Brain microvascular endothelial cell (primary cell): Measurements from ENCODE around the gene SAFB.

Source experiments
- DNase-seq: peaks from one replicate; pipeline ENCODE4 v3.0.0-alpha.2; 2020
- H3K27ac ChIP-seq: fragments of 250-450 bp; sonication (Bioruptor Pico); 2 replicates; pipeline ENCODE4 v1.5.1; 2020; ENCODE audit warnings: mild to moderate bottlenecking, moderate library complexity
- H3K27me3 ChIP-seq: fragments of 250-450 bp; sonication (Bioruptor Pico); replicated peaks from 2 replicates; pipeline ENCODE4 v1.5.1; 2020; ENCODE audit warnings: mild to moderate bottlenecking
- H3K36me3 ChIP-seq: fragments of 250-450 bp; sonication (Bioruptor Pico); replicated peaks from 2 replicates; pipeline ENCODE4 v1.5.1; 2020; ENCODE audit warnings: mild to moderate bottlenecking
- H3K4me3 ChIP-seq: 2 replicates; pipeline ENCODE4 v1.5.1; 2011; ENCODE audit warnings: low read depth, mild to moderate bottlenecking, control low read depth, low read length, moderate library complexity
- in situ Hi-C: cut with HindIII; loops from 2 replicates; pipeline ENCODE4 v1.10.0; 2017; ENCODE audit warnings: low sequenced_read_pairs, low pct_ligation_motif_present
- TF ChIP-seq, protein P1 (sequence below): IDR thresholded peaks from 2 replicates; pipeline ENCODE4 v1.5.1; 2011; ENCODE audit warnings: low read depth, mild to moderate bottlenecking, moderate library complexity, low read length, control low read depth, inconsistent platforms; ENCODE audit errors: missing control alignments

SAFB gene

DNA sequence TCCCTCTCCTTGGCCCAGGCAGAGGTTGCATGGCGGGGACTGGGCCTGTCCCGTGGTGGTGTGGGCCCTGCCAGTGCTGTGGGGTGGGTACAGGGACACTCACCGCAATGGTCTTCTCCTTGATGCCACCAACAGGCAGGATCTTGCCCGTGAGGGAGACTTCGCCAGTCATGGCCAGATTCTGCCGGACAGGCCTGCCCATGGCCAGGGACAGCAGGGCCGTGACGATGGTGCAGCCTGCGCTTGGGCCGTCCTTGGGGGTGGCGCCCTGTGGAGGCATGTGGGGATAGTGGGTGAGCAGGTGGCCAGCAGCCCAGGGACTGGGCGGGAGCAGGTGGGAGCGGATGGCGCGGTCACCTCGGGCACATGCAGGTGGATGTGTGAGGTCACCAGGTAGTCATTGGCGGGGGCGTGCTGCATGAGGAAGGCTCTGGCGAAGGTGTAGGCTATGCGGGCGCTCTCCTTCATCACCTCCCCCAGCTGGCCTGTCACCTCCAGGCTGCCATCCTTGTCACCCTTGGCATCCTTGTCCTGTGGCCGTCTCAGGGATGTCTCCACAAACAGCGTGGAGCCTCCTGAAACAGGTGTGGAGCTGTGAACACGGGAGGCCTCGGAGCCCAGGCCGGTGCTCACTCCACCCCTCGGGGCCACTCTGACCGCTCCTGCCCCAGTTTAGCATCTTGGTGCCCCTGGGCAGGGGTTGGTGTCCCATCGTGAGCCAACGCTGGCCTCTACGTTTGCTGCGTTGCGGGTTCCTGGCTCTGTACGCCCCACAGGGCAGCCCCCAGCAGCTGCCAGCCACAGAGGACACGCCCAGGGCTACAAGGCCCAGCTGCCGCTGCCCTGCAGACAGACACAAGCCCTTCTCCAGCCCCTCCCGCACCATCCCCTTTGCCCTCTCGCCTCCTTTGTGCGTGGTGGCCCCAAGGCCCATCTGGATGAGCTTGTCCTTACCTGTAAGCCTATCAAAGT, 70.6 kb downstream of the SAFB start:
- no peak overlapping the region for H3K27ac ChIP-seq
- no peak for DNase-seq
- TF ChIP-seq, protein P1, sequence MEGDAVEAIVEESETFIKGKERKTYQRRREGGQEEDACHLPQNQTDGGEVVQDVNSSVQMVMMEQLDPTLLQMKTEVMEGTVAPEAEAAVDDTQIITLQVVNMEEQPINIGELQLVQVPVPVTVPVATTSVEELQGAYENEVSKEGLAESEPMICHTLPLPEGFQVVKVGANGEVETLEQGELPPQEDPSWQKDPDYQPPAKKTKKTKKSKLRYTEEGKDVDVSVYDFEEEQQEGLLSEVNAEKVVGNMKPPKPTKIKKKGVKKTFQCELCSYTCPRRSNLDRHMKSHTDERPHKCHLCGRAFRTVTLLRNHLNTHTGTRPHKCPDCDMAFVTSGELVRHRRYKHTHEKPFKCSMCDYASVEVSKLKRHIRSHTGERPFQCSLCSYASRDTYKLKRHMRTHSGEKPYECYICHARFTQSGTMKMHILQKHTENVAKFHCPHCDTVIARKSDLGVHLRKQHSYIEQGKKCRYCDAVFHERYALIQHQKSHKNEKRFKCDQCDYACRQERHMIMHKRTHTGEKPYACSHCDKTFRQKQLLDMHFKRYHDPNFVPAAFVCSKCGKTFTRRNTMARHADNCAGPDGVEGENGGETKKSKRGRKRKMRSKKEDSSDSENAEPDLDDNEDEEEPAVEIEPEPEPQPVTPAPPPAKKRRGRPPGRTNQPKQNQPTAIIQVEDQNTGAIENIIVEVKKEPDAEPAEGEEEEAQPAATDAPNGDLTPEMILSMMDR: no peak
- no peaks in the 10 kb centered on the region for H3K27me3 ChIP-seq
- H3K36me3 ChIP-seq: peaks cover 67% of the 10 kb centered on the region
- H3K4me3 ChIP-seq: no peak overlapping the region
- in situ Hi-C loops: no loop called here

DNA sequence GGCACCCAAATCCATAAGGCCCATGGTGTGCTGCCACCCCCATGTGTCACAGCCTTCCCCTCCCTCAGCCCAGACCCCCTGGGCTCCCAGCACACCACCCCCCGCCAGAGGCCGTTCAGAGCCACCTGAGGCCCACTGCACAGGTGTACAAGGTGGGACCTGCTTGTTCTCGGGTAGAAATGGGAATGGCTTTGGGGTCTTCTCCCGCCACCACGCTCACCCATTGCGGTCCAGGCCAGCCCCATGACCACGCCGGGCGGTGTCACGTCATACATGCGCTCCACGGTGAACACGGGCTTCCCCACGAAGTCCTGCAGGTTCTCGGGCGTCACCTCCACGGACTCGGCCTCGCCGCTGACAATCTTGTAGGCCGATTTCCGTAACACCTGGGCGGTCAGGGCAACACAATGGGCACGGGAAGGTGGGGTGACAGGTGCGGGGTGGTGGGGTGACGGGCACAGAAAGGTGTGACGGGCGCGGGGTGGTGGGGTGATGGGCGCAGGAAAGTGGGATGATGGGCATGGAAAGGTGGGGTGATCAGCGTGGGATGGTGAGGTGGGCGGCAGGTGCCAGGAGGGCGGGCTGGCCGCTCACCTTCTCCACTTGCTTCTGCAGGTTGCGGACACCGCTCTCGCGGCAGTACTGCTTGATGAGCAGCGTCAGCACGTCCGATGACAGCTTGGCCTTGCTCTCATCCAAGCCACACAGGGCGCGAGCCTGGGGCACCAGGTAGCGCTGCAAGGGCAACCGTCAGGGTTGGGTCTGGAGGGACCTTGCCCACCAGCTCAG, 71.5 kb downstream of the SAFB start:
- DNase-seq: no peak
- in situ Hi-C loops: no loop called here
- H3K27me3 ChIP-seq: no peaks in the 10 kb centered on the region
- no peak overlapping the region for H3K4me3 ChIP-seq
- TF ChIP-seq, protein P1: no peak
- peaks cover 75% of the 10 kb centered on the region for H3K36me3 ChIP-seq
- no peak overlapping the region for H3K27ac ChIP-seq

DNA sequence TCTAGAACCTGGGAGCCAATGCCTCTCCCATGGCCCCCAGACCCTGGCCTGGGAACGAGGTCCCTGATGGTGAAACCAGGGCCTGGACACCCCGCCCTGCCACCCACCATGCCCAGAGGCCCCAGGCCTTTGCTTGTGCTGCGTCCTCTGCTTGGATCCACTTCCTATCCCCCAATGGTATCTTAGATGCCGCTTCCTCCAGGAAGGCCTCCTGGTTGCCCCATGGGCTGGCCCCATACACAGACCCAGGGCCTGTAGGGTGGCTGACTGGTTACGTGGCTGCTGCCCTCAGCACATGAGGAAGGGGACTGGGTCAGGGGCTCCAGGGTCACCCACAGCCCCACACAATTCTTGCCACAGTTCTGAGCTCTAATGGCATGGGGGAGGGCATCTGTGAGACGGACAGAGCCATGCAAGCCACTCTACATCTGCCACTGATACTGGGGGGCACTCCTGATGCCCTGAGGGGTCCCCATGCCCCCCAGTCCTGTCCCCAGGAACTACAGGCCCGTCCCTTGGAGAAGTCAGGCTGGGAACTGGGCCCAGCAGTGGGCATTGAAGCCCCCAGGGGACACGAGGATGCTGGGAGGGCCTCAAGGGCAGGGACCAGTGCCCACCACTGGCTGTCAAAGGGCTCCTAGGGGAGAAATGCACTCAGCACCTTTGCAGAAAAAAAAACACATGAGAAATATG, 72.2 kb downstream of the SAFB start:
- Histone ChIP-seq H3K36me3 (peaks cover 75% of the 10 kb centered on the region), H3K4me3 (no peak overlapping the region), H3K27me3 (no peaks in the 10 kb centered on the region), H3K27ac (no peak overlapping the region)
- TF ChIP-seq, protein P1: no peak
- in situ Hi-C loops: no loop called here
- DNase-seq: no peak

DNA sequence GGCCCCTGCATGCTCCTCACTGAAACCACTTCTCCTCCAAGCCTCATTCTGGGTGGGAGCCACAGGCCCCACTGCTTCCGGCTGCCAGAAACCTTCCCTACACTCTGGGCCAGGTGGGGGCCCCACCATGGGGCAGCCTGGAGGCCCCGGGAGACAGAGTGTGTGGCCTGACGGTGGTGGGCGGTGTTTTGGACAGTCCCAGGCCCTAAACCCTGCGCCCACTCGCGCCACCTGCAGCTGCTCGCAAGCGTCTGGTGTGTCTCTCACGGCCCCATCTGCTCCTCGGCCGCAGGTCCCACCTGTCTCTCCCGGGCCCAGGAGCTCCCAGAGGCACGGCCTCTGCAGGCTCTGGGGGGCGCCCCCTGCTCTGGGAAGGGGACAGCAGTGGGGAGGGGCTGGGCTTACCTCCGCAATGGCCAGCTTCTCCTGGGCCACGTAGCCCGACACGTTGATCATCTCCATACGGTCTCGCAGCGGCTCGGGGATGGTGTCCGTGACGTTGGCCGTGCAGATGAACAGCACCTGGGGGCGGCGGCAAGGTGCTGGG, 72.8 kb downstream of the SAFB start:
- in situ Hi-C loops: no loop called here
- TF ChIP-seq, protein P1: no peak
- H3K36me3 ChIP-seq: peaks cover 81% of the 10 kb centered on the region
- H3K27ac ChIP-seq: no peak overlapping the region
- H3K27me3 ChIP-seq: no peaks in the 10 kb centered on the region
- no peak for DNase-seq
- no peak overlapping the region for H3K4me3 ChIP-seq

DNA sequence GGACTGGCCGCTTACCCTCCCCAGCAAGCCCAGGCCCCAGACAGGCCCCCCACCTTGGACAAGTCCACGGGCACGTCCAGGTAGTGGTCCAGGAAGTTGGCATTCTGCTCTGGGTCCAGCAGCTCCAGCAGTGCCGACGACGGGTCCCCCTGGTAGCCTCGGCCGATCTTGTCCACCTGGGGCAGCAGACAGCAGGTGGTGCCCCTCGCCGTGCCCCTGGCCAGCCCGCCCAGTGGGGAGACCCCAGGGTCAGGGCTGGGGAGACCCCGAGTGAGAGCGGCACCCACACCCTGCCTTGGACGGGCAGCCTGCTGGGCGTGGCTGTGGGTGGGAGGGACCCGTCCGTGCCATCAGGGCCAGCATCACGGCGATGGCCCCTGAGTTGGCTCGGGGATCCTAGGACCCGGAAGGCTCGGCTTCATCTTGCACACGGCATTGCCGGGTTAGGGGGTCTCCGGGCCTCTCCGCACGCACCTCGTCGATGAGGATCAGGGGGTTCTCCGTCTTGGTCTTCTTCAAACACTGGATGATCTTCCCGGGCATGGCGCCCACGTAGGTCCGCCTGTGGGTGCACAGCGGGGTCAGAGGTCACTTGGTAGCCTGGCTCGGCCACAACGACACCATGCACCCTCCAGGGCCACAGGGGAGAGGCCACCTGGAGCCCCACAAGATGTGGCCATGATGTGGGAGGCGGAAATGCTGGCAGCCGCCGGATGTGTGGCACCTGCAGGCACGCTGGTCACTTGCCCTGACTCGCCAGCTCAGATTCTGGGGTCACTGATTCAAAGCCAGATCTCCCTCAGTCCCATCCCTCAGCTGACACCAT, 73.5 kb downstream of the SAFB start:
- H3K27ac ChIP-seq: no peak overlapping the region
- H3K27me3 ChIP-seq: no peaks in the 10 kb centered on the region
- in situ Hi-C loops: no loop called here
- no peak overlapping the region for H3K4me3 ChIP-seq
- TF ChIP-seq, protein P1: no peak
- H3K36me3 ChIP-seq: peaks cover 82% of the 10 kb centered on the region
- no peak for DNase-seq
